GM18873 (cell line): ENCODE measurements around the gene TOM1L2.
"Not testable (repeated sequence)": the region's sequence is repeated elsewhere in the genome, so short reads cannot be mapped to it uniquely, and the experiment has no call there.

ENCODE experiments used
- ATAC-seq: cut with Tn5 transposase; IDR thresholded peaks from one replicate; pipeline ENCODE4 v1.9.1; 2021; ENCODE audit warnings: mild to moderate bottlenecking, moderate library complexity, moderate number of reproducible peaks; ENCODE audit not compliant: unreplicated experiment, low FRiP score

The TOM1L2 gene

GRCh38 chr17:17998934-17999333 lies 26.7 kb upstream of the TOM1L2 start:
- ATAC-seq: no peak

- not testable (repeated sequence) for ATAC-seq
These were observed 23.7 kb upstream of the TOM1L2 start for GRCh38 chr17:17995887-17996286.

GRCh38 chr17:17994271-17995069 lies 22.3 kb upstream of the TOM1L2 start:
- no peak for ATAC-seq

- no peak for ATAC-seq
These were observed 21.7 kb upstream of the TOM1L2 start for GRCh38 chr17:17993852-17994251.

GRCh38 chr17:17993366-17993765 lies 21.2 kb upstream of the TOM1L2 start:
- ATAC-seq: no peak

- no peak for ATAC-seq
These were observed 18.1 kb upstream of the TOM1L2 start for GRCh38 chr17:17990282-17990681.

GRCh38 chr17:17989618-17990017 lies 17.4 kb upstream of the TOM1L2 start:
- no peak for ATAC-seq

- ATAC-seq: no peak
These were observed 16.9 kb upstream of the TOM1L2 start for GRCh38 chr17:17989081-17989480.

- ATAC-seq: no peak
These were observed 16.3 kb upstream of the TOM1L2 start for GRCh38 chr17:17988427-17988945.

GRCh38 chr17:17987901-17988300 lies 15.7 kb upstream of the TOM1L2 start:
- no peak for ATAC-seq

- no peak for ATAC-seq
These were observed 15.1 kb upstream of the TOM1L2 start for GRCh38 chr17:17987187-17987896.

GRCh38 chr17:17985555-17985954 lies 13.4 kb upstream of the TOM1L2 start:
- ATAC-seq: no peak

- no peak for ATAC-seq
These were observed 13.0 kb upstream of the TOM1L2 start for GRCh38 chr17:17985153-17985552.

- ATAC-seq: no peak
These were observed 11.6 kb upstream of the TOM1L2 start for GRCh38 chr17:17983776-17984175.

- no peak for ATAC-seq
These were observed 11.2 kb upstream of the TOM1L2 start for GRCh38 chr17:17983376-17983775.

- no peak for ATAC-seq
These were observed 10.6 kb upstream of the TOM1L2 start for GRCh38 chr17:17982801-17983200.

- no peak for ATAC-seq
These were observed 9.1 kb upstream of the TOM1L2 start for GRCh38 chr17:17981330-17981729.

- ATAC-seq: no peak
These were observed 7.6 kb upstream of the TOM1L2 start for GRCh38 chr17:17979778-17980177.

GRCh38 chr17:17978481-17979424 lies 6.6 kb upstream of the TOM1L2 start:
- ATAC-seq: no peak

GRCh38 chr17:17976931-17977570 lies 4.9 kb upstream of the TOM1L2 start:
- no peak for ATAC-seq
